BE2C (cell line): Measurements from ENCODE around the gene PTPN20.

Experiments
- DNase-seq: peaks from one replicate; pipeline ENCODE4 v3.0.0-alpha.2; 2020
- H3K27me3 ChIP-seq: fragments of 250-450 bp; sonication (Bioruptor Pico); 2 replicates; pipeline ENCODE4 v1.5.1; 2020; ENCODE audit warnings: mild to moderate bottlenecking
- H3K36me3 ChIP-seq: fragments of 250-450 bp; sonication (Bioruptor Pico); 2 replicates; pipeline ENCODE4 v1.5.1; 2020; ENCODE audit warnings: mild to moderate bottlenecking
- H3K4me1 ChIP-seq: fragments of 250-450 bp; sonication (Bioruptor Pico); 2 replicates; pipeline ENCODE4 v1.5.1; 2020
- H3K4me3 ChIP-seq: 2 replicates; pipeline ENCODE4 v1.5.1; 2011; ENCODE audit warnings: low read depth, low read length
- H3K9me3 ChIP-seq: fragments of 250-450 bp; sonication (Bioruptor Pico); 2 replicates; pipeline ENCODE4 v1.5.1; 2020
- CTCF ChIP-seq: IDR thresholded peaks from 2 replicates; pipeline ENCODE4 v1.5.1; 2012; ENCODE audit warnings: mild to moderate bottlenecking, low read depth, low read length

PTPN20 gene

GRCh38 chr10:46992803-46993561 is 81.8 kb downstream of the PTPN20 start:
- Histone ChIP-seq H3K36me3 (no peaks in the 10 kb centered on the region), H3K4me1 (peaks cover 3% of the 10 kb centered on the region; the same call in 1 of the 2 replicates), H3K9me3 (no peaks in the 10 kb centered on the region), H3K27me3 (no peaks in the 10 kb centered on the region), H3K4me3 (peak overlapping the region; percentile 26; the same call in 1 of the 2 replicates)
- TF ChIP-seq CTCF, result peak; percentile 69
- peak; percentile 74 for DNase-seq

GRCh38 chr10:46995234-46995633 is 84.0 kb downstream of the PTPN20 start:
- no peaks in the 10 kb centered on the region for H3K27me3 ChIP-seq
- no peak overlapping the region for H3K4me3 ChIP-seq
- no peaks in the 10 kb centered on the region for H3K36me3 ChIP-seq
- peaks cover 3% of the 10 kb centered on the region; the same call in 1 of the 2 replicates for H3K4me1 ChIP-seq
- DNase-seq, result no peak
- no peaks in the 10 kb centered on the region for H3K9me3 ChIP-seq
- TF ChIP-seq CTCF, result peak; percentile 31

DNA sequence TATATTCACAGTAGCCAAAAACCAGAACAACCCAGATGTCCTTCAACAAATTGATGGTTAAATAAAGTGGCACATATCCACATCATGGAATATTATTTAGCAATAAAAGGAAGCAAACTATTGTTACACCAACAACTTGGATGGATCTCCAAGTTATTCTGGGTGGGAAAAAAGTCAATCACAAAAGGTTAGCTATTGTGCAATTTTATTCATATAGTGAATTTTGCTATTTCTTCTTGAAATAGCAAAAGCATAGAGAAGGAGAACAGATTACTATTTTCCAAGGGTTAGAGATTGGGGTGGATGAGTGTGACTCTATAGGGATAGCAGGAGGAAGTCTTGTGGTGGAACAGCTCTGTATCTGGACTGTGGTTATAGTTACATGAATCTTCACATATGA is 87.0 kb downstream of the PTPN20 start:
- Histone ChIP-seq H3K4me3 (no peak overlapping the region), H3K9me3 (no peaks in the 10 kb centered on the region), H3K27me3 (no peaks in the 10 kb centered on the region), H3K36me3 (no peaks in the 10 kb centered on the region), H3K4me1 (no peaks in the 10 kb centered on the region)
- no peak for TF ChIP-seq CTCF
- no peak for DNase-seq

- no peaks in the 10 kb centered on the region for H3K27me3 ChIP-seq
- no peak overlapping the region for H3K4me3 ChIP-seq
- DNase-seq, result no peak
- H3K36me3 ChIP-seq, result no peaks in the 10 kb centered on the region
- no peaks in the 10 kb centered on the region for H3K9me3 ChIP-seq
- no peaks in the 10 kb centered on the region for H3K4me1 ChIP-seq
- TF ChIP-seq CTCF, result no peak
Observed at GRCh38 chr10:46998595-46998994, 87.4 kb downstream of the PTPN20 start.

GRCh38 chr10:46999217-46999616 is 88.0 kb downstream of the PTPN20 start:
- Histone ChIP-seq H3K4me1 (no peaks in the 10 kb centered on the region), H3K36me3 (no peaks in the 10 kb centered on the region), H3K4me3 (no peak overlapping the region), H3K9me3 (no peaks in the 10 kb centered on the region), H3K27me3 (no peaks in the 10 kb centered on the region)
- DNase-seq, result no peak
- no peak for TF ChIP-seq CTCF

GRCh38 chr10:47008769-47009168 is 97.5 kb downstream of the PTPN20 start:
- no peaks in the 10 kb centered on the region for H3K4me1 ChIP-seq
- H3K9me3 ChIP-seq, result no peaks in the 10 kb centered on the region
- no peak for DNase-seq
- H3K4me3 ChIP-seq, result no peak overlapping the region
- no peaks in the 10 kb centered on the region for H3K36me3 ChIP-seq
- TF ChIP-seq CTCF, result no peak
- no peaks in the 10 kb centered on the region for H3K27me3 ChIP-seq
